Body of pancreas (tissue), 4 donors: ENCODE data around the gene C10orf53.

ENCODE experiments used
- POLR2A ChIP-seq, 3 donors: fragments of 450-650 bp; IDR thresholded peaks; one replicate each; pipeline ENCODE4 v1.6.1; 2016; ENCODE audit warnings: antibody characterized with exemption in 3 of 3, mild to moderate bottlenecking in 2 of 3
- TF ChIP-seq, protein P1 (sequence below), 7 experiments: fragments of 450-650 bp in 4 of 7; fragments of 200-600 bp in 3 of 7; sonication (generic) in 3 of 7; IDR thresholded peaks; one replicate each; pipeline ENCODE4 v1.5.1; 2016 to 2019; ENCODE audit warnings: antibody characterized with exemption in 7 of 7

GRCh38 chr10:49645871-49646870, 33.3 kb upstream of the C10orf53 start:
- TF ChIP-seq, protein P1, sequence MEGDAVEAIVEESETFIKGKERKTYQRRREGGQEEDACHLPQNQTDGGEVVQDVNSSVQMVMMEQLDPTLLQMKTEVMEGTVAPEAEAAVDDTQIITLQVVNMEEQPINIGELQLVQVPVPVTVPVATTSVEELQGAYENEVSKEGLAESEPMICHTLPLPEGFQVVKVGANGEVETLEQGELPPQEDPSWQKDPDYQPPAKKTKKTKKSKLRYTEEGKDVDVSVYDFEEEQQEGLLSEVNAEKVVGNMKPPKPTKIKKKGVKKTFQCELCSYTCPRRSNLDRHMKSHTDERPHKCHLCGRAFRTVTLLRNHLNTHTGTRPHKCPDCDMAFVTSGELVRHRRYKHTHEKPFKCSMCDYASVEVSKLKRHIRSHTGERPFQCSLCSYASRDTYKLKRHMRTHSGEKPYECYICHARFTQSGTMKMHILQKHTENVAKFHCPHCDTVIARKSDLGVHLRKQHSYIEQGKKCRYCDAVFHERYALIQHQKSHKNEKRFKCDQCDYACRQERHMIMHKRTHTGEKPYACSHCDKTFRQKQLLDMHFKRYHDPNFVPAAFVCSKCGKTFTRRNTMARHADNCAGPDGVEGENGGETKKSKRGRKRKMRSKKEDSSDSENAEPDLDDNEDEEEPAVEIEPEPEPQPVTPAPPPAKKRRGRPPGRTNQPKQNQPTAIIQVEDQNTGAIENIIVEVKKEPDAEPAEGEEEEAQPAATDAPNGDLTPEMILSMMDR (IDR thresholded peaks at IDR 0.05) = no peak
- TF ChIP-seq POLR2A (IDR thresholded peaks at IDR 0.05) = no peak
